SU-DHL-6 (cell line): ENCODE results near the gene C11orf86.

Source experiments
- CTCF ChIP-seq: fragments of 200-600 bp; sonication (generic); IDR thresholded peaks from one replicate; pipeline ENCODE4 v1.5.1; 2017; ENCODE audit warnings: antibody characterized with exemption, mild to moderate bottlenecking, low read length, moderate library complexity; ENCODE audit not compliant: insufficient read depth, poor library complexity, severe bottlenecking
- EZH2phosphoT487 ChIP-seq: fragments of 200-600 bp; sonication (generic), shearing (Covaris generic); conservative IDR thresholded peaks from 2 replicates; pipeline ENCODE4 v1.6.1; 2018; ENCODE audit warnings: mild to moderate bottlenecking, antibody characterized with exemption, low read length, moderate library complexity, mixed read lengths

DNA sequence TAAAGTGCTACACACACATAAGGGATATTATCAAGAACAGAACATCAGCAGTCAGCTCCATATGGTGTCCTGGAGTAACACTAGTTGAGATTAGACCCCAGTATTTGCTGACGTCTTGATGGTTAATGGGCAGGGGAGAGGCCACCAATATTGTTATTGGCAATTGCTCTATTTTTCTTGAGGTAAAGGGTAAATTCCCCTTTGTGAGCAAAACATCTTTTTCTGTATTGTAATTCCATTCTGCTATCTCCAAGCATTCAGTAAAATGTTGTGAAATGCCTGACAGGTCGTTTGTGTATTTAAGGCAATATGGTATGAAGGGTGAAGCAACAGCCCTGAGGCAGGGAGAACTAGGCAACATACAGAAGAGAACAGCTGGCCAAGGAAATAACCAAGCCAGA lies 38.8 kb upstream of the C11orf86 start:
- TF ChIP-seq EZH2phosphoT487 (no peak), CTCF (no peak)
